GM12891 (cell line): ENCODE results near the gene MGMT.

Experiments
- POLR2A ChIP-seq: IDR thresholded peaks from 2 replicates; pipeline ENCODE4 v1.6.1; 2011; ENCODE audit warnings: low read depth, low read length, control low read depth
- POLR2AphosphoS5 ChIP-seq: IDR thresholded peaks from 2 replicates; pipeline ENCODE4 v1.6.1; 2011; ENCODE audit warnings: low read depth, low read length, control low read depth
- POU2F2 ChIP-seq: IDR thresholded peaks from 2 replicates; pipeline ENCODE4 v1.6.1; 2011; ENCODE audit warnings: low read depth, mild to moderate bottlenecking, control low read depth, low read length, moderate library complexity

- TF ChIP-seq POLR2AphosphoS5 (no peak), POLR2A (no peak), POU2F2 (no peak)
Observed at GRCh38 chr10:129767751-129768150, 300.7 kb downstream of the MGMT start.
